NCI-H2227 (cell line): ENCODE results near the gene CACNA2D3.
"Not testable (repeated sequence)": the region's sequence is repeated elsewhere in the genome, so short reads cannot be mapped to it uniquely, and the experiment has no call there.

ENCODE experiments used
- DNase-seq: peaks from one replicate; lab custom pipeline; 2025; ENCODE audit not compliant: unreplicated experiment; lab: John Stamatoyannopoulos, UW

CACNA2D3 gene

GRCh38 chr3:54437271-54437670 is 314.9 kb downstream of the CACNA2D3 start:
- DNase-seq = no peak

DNA sequence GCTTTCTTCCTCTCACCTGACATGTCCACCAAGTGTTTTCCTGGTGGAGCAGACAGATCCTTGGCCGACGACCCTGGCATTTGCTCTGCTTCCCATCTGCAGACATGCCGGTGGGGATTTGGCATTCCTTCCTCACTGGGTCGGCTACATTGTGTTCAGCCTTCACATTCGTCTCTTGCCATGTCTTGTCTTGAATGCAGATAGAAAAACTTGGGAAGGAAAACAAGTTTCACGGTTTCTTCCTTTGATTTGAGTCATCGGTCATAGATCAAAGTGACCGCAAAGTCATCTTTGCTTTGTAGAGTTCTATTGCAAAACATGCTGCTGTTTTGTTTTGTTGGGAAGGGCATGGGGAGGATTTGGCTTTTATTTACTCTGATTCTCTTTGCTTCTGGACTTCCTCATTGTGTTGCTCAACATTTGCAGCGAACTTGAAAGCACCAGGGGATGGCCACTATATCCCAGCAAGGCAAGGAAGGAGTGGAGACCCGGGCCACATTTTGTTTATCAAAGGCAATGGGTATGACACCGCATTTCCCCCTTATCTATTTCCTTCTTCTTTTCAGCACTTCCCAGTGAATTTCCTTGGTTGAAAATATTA is 321.3 kb downstream of the CACNA2D3 start:
- no peak for DNase-seq

GRCh38 chr3:54445630-54446029 is 323.3 kb downstream of the CACNA2D3 start:
- DNase-seq = no peak

DNA sequence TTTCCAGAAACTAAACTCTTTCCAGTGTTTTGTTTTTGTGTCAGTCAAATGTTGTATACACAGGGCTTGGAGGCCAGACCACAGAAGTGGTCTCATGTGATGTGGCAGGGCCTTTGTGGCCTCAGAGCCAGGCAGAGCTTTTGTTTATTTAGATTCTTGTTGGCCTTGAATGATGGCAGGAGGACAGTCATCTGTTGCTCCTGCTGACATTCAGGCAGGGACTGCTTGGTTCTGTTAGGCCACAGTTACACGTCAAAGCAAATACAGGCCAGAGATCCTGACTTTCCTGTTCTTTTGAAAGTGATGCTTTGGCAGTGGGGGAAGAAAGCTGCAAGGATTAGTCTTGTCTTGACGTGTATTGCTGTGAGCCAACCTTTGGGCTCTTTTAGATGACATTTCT is 325.1 kb downstream of the CACNA2D3 start:
- DNase-seq = no peak

GRCh38 chr3:54454806-54455205 is 332.5 kb downstream of the CACNA2D3 start:
- no peak for DNase-seq

- DNase-seq = no peak
Observed at GRCh38 chr3:54458357-54458756, 336.0 kb downstream of the CACNA2D3 start.

DNA sequence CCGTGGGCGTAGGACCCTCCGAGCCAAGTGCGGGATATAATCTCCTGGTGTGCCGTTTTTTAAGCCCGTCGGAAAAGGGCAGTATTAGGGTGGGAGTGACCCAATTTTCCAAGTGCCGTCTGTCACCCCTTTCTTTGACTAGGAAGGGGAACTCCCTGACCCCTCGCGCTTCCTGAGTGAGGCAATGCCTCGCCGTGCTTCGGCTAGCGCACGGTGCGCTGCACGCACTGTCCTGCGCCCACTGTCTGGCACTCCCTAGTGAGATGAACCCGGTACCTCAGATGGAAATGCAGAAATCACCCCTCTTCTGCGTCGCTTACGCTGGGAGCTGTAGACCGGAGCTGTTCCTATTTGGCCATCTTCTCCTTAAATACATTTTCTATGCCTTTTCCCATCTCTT is 342.2 kb downstream of the CACNA2D3 start:
- DNase-seq = not testable (repeated sequence)

GRCh38 chr3:54476891-54477290 is 354.5 kb downstream of the CACNA2D3 start:
- DNase-seq = no peak

- DNase-seq = no peak
Observed at GRCh38 chr3:54481606-54482365, 359.4 kb downstream of the CACNA2D3 start.

DNA sequence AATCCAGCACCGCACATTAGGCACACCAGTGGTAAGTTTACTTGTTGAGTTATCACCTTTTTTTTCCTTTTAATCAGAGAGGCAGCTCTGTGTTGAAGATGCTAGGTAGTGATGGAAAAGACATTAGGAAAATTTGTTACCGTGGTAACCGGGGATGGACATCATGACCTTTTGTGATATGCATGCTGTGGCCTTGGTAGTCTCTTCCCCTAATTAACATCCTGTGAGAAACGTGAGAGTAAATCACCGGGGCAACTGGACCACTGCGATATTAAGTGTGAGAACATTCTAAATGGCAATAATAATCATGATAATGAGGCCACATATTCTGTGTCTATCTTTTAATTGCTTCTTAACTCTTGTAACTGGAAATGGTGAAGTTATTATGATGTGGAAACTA is 362.0 kb downstream of the CACNA2D3 start:
- DNase-seq = no peak

DNA sequence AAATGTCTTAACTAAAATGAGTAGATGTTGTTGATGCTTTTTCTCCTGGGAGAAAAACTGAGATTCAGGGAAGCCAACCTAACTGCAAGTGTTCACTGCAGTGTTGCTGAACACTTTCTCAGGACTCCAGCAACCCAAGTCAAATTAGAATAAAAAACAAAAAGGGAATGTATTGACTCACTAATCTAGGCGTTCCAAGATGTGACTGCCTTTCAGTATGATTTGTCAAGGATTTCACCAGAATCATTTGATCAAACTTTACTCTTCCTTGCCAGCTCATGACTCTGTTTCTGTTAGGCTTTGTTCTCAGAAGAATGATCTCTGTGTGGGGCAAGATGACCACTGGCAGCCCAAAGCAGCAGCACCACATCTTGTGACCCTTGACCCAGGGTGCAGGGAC is 364.0 kb downstream of the CACNA2D3 start:
- DNase-seq = no peak

- DNase-seq = no peak
Observed at GRCh38 chr3:54488297-54488696, 365.9 kb downstream of the CACNA2D3 start.

DNA sequence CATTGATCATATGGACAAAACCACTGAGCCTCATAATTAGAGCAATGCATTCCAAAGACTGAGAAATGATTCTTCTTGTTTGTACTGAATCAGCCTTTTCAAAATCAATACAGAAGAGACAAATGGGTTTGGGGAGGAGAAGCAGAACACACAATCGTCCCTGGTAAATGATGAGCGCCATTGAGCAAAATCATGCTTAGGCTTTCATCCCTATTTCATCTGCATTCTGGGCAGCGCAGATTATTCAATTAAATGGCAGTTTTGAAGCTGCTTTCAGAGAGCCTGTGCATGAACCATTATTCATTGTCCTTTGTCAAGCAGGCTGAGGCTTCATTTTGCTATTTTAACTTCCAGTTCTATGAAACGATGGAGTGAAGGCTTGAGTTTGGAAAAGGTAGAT is 371.9 kb downstream of the CACNA2D3 start:
- DNase-seq = no peak

- no peak for DNase-seq
Observed at GRCh38 chr3:54506603-54507002, 384.3 kb downstream of the CACNA2D3 start.

GRCh38 chr3:54507876-54508460 is 385.6 kb downstream of the CACNA2D3 start:
- DNase-seq = no peak

- no peak for DNase-seq
Observed at GRCh38 chr3:54510506-54510905, 388.2 kb downstream of the CACNA2D3 start.

DNA sequence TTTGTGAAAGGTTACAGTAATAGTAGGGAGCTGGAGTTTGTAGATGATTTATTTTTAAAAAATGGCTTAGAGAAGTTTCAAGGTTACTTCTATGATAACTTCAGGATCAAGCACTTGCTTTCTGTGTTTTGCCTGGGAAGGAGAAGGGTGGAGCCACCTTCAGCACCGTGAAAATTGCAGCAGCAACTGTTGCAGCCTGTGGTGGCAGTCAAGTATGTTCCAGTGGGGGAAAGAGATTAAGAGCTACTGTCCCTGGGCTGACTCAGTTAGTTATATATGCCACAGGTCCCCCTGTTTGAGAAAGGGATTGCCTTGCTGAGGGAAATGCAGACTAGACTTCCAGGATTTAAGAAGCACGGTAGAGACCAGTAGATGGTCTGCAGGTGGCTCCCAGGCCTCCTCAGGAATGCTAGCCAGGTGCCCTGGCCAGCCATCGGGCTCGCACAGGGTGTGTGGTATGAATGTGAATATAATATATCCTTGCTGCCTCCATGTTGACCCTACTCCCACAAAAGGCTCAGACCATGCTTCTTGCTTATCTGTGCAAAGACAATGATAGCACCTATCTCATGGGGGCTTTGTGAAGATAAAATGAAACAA is 389.5 kb downstream of the CACNA2D3 start:
- DNase-seq = no peak

GRCh38 chr3:54514006-54514405 is 391.7 kb downstream of the CACNA2D3 start:
- no peak for DNase-seq

DNA sequence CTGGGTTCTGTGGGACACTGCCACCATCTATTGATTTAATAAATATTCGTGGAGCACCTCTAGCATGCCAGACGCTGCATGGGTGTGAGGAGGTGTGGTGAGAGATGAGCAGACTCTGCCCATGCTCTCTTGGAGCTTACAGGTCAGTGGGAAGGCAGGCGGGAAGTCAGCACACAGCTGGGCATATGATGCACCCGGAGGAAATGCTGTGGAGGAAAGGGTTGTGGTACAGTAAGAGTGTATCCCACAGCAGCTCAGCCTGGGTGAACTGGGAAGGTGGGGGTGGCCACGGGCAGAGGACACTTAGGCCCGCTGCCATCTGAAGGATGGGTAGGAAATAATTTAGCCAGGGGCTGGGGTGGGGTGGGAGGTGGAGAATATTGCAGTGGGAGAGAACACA is 392.1 kb downstream of the CACNA2D3 start:
- DNase-seq = no peak

DNA sequence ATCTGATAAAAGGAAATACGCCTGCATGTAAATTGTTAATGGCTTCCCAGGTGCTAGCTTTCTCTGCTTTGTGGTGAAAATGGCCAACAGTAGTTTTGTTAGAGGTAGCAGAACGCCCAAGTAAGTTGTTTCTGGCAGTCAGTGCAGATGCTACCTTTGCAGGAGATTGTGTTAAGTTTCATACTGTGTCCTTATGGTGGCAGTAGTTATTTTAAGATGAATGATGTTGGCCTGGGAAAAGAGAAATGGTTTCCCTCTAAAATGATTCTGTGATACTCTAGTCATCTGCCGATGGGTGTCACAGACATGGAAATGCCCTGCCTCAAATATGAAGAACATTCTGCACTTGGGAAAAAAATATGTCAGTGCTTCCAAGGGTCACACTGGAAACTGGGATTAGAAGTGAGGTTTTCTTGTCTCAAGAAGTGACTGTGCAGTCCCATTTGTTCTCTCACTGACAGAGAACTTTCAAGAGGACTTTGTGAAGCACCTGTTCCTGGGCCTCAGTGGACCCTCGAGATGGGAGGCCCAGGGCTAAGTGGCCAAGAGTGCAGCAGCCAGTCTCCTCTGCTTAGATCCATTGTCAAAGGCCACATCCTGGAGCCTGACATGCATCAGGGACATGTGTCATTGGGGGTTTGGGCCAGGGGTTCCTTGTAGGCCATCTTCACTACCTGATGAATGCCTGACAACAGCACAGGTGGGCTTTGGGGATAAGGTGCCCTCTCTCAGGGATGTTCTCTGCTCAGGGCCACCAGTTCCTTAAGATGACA is 393.3 kb downstream of the CACNA2D3 start:
- DNase-seq = no peak

DNA sequence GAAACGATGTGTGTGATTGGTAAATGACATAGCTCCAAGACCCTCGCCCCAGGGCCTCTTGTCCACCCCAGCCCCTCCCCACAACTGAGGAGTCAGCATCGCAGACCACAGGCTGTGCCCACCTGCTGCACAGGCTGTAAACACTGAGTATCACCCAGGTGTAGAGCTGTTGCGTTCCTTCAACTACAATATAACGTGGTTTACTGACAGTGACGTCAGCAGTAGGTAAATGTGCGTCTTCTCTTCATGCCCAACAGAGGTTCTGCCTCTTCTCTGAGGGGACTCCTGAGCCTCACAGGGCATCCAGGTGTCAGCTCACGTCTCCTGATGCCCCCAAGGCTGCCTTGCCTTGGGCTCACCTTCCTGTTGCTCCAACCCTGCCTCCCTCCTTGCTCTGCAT is 395.1 kb downstream of the CACNA2D3 start:
- DNase-seq = no peak
